ENCODE data around the gene ZMYND10. TPM values are rescaled to one million over a fixed set of nuclear protein-coding genes. Genes with fewer than 3 reads are reported as not detected.
A peak's percentile ranks its signal among the peaks of the same experiment; 100 is the strongest.

Gene ZMYND10
- total and polyA plus RNA-seq, 9 of the 15 experiments (the other 6 are each of a cell fraction or from before 2014, with no cell fraction given), result 0.20 to 2.8 (median 0.70) TPM

DNA sequence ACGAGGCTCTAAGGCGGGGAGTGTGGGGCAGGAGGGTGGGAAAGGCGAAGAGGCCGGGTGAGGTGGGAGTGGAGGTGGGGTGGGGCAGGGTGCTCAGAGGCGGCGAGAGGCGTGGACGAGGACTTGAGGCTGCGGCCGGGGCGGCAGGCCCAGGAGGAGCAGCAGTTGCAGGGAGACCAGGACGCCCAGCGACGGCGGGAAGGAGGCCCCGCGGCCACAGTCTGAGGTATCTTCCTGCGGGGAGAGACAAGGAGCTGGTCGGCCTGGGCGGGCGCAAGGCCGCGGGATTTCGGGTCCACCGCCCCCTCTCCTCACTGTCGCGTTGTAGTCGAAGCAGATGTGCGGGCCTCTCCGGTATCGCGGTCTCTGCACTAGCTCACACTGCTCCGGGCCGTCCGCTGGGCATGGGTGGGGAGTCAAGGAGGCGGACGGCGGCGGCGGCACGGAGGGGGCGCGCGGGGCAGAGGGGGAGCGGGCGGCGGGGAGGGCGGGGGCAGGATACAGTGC, 19.1 kb upstream of the ZMYND10 start:
- Histone ChIP-seq H3K9me3 (replicated peaks; ENCODE audit: control insufficient read depth, insufficient read depth, low read depth, low read length) (no peaks in the 10 kb centered on the region), H4K20me1 (replicated peaks; ENCODE audit: control insufficient read depth, insufficient read depth, low read length) (no peaks in the 10 kb centered on the region), H3K27me3 (ENCODE audit: control insufficient read depth in 2 of 2, insufficient read depth in 2 of 2, low read length in 2 of 2) (no peaks in the 10 kb centered on the region), H3K36me3 (ENCODE audit: control insufficient read depth, insufficient read depth, low read length) (no peaks in the 10 kb centered on the region), H3K4me3 (peak overlapping the region; percentile 39), H3K27ac (ENCODE audit: extremely low read depth, low read depth, low read length) (no peak overlapping the region), H3K9ac (ENCODE audit: insufficient read depth in 1 of 2, low read depth in 2 of 2, low read length in 2 of 2) (peak overlapping the region; percentile 25 to 92; a peak in 3 of 4 replicates), H3K4me2 (ENCODE audit: insufficient read depth, low read length) (peak overlapping the region; percentile 68), H2AFZ (ENCODE audit: low read depth, low read length) (peak overlapping the region; percentile 84), H3K9me1 (ENCODE audit: control insufficient read depth, insufficient read depth, low read length) (no peaks in the 10 kb centered on the region), H3K79me2 (ENCODE audit: control insufficient read depth, insufficient read depth, low read length) (no peaks in the 10 kb centered on the region), H3K4me1 (replicated peaks in 1 of 2; ENCODE audit: control insufficient read depth in 2 of 2, insufficient read depth in 2 of 2, low read length in 2 of 2) (peaks cover 5 to 27% of the 10 kb centered on the region in 2 experiments; a peak in 4 of 5 replicates)
- in situ Hi-C loops (cut with MboI) (no loop called here), intact Hi-C loops (cut with micrococcal nuclease) (no loop called here)
- CTCF ChIA-PET (ENCODE audit: low intra/inter-chr PET ratio), result no interaction called here
- FAIRE-seq (no peak), ATAC-seq (peak; percentile 61), DNase-seq (ENCODE audit: extremely low read depth in 1 of 4, low spot score in 3 of 4) (peak in 3 of 4 experiments; percentile 30 to 40 (median 35))
- WGBS (ENCODE audit: insufficient coverage, low coverage, missing lambda C conversion rate), result no CpG with 5 or more reads among the region's 48 CpGs
- TF ChIP-seq, protein P1, sequence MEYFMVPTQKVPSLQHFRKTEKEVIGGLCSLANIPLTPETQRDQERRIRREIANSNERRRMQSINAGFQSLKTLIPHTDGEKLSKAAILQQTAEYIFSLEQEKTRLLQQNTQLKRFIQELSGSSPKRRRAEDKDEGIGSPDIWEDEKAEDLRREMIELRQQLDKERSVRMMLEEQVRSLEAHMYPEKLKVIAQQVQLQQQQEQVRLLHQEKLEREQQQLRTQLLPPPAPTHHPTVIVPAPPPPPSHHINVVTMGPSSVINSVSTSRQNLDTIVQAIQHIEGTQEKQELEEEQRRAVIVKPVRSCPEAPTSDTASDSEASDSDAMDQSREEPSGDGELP (CRISPR knock-in tag; IDR thresholded peaks at IDR 0.05; ENCODE audit: borderline replicate concordance), result peak; percentile 28; the same call in 1 of the 2 replicates
- TF ChIP-seq, protein P2, sequence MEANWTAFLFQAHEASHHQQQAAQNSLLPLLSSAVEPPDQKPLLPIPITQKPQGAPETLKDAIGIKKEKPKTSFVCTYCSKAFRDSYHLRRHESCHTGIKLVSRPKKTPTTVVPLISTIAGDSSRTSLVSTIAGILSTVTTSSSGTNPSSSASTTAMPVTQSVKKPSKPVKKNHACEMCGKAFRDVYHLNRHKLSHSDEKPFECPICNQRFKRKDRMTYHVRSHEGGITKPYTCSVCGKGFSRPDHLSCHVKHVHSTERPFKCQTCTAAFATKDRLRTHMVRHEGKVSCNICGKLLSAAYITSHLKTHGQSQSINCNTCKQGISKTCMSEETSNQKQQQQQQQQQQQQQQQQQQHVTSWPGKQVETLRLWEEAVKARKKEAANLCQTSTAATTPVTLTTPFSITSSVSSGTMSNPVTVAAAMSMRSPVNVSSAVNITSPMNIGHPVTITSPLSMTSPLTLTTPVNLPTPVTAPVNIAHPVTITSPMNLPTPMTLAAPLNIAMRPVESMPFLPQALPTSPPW (CRISPR knock-in tag; IDR thresholded peaks at IDR 0.05), result peak; percentile 38; the same call in 1 of the 2 replicates
- TF ChIP-seq, protein P3, sequence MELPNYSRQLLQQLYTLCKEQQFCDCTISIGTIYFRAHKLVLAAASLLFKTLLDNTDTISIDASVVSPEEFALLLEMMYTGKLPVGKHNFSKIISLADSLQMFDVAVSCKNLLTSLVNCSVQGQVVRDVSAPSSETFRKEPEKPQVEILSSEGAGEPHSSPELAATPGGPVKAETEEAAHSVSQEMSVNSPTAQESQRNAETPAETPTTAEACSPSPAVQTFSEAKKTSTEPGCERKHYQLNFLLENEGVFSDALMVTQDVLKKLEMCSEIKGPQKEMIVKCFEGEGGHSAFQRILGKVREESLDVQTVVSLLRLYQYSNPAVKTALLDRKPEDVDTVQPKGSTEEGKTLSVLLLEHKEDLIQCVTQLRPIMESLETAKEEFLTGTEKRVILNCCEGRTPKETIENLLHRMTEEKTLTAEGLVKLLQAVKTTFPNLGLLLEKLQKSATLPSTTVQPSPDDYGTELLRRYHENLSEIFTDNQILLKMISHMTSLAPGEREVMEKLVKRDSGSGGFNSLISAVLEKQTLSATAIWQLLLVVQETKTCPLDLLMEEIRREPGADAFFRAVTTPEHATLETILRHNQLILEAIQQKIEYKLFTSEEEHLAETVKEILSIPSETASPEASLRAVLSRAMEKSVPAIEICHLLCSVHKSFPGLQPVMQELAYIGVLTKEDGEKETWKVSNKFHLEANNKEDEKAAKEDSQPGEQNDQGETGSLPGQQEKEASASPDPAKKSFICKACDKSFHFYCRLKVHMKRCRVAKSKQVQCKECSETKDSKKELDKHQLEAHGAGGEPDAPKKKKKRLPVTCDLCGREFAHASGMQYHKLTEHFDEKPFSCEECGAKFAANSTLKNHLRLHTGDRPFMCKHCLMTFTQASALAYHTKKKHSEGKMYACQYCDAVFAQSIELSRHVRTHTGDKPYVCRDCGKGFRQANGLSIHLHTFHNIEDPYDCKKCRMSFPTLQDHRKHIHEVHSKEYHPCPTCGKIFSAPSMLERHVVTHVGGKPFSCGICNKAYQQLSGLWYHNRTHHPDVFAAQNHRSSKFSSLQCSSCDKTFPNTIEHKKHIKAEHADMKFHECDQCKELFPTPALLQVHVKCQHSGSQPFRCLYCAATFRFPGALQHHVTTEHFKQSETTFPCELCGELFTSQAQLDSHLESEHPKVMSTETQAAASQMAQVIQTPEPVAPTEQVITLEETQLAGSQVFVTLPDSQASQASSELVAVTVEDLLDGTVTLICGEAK (IDR thresholded peaks at IDR 0.05), result no peak
- TF ChIP-seq, protein P3 (CRISPR knock-in tag; IDR thresholded peaks at IDR 0.05), result no peak
- TF ChIP-seq ZBTB7A (IDR thresholded peaks at IDR 0.05; ENCODE audit: borderline replicate concordance, control insufficient read depth, low read depth, low read length) (0 out of 2 replicates have a peak, but pooled peaks have one; percentile 32), GABPB1 (CRISPR knock-in tag; IDR thresholded peaks at IDR 0.05) (peak; percentile 15; the same call in 1 of the 2 replicates)
- TF ChIP-seq, protein P4, sequence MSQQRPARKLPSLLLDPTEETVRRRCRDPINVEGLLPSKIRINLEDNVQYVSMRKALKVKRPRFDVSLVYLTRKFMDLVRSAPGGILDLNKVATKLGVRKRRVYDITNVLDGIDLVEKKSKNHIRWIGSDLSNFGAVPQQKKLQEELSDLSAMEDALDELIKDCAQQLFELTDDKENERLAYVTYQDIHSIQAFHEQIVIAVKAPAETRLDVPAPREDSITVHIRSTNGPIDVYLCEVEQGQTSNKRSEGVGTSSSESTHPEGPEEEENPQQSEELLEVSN (IDR thresholded peaks at IDR 0.05; ENCODE audit: borderline replicate concordance in 1 of 2, extremely low read depth in 1 of 2, insufficient read depth in 1 of 2, insufficient read length in 1 of 2, low read depth in 1 of 2, low read length in 1 of 2, poor library complexity in 1 of 2, severe bottlenecking in 1 of 2), result peak in 1 of 2 experiments; percentile 40
- POLR2A ChIA-PET, result interaction anchor here (0.6 to 1.0 kb wide), 2 partner anchors 11 to 88 kb away, joined by 3 to 4 read pairs; no protein-coding TSS in a partner anchor
- BruUV-seq (replicated peaks), result no TSS peak

All from K562 (cell line).